Spinal cord (tissue), 10 donors: ENCODE measurements around the gene HDAC4. TPM values are rescaled to one million over a fixed set of nuclear protein-coding genes. Genes with fewer than 3 reads are reported as not detected.

ENCODE experiments used
- DNase-seq, 6 donors: peaks; one replicate each; pipeline versions ENCODE4 v3.0.0 to v3.0.0-alpha.2; 2013 to 2015; ENCODE audit warnings: low spot score in 6 of 6, low read depth in 4 of 6
- H3K27ac ChIP-seq: one replicate; pipeline ENCODE4 v1.5.1; 2013; ENCODE audit warnings: low read depth, low read length, control low read depth
- H3K27me3 ChIP-seq: one replicate; pipeline ENCODE4 v1.6.1; 2013; ENCODE audit warnings: low read length; ENCODE audit not compliant: control insufficient read depth, insufficient read depth
- H3K36me3 ChIP-seq: one replicate; pipeline ENCODE4 v1.6.1; 2013; ENCODE audit warnings: low read length; ENCODE audit not compliant: control insufficient read depth, insufficient read depth
- H3K4me1 ChIP-seq: one replicate; pipeline ENCODE4 v1.6.1; 2013; ENCODE audit warnings: low read length; ENCODE audit not compliant: control insufficient read depth, insufficient read depth
- H3K4me3 ChIP-seq: one replicate; pipeline ENCODE4 v1.5.1; 2013; ENCODE audit warnings: low read depth, low read length, control low read depth
- H3K9me3 ChIP-seq: one replicate; pipeline ENCODE4 v1.6.1; 2013; ENCODE audit warnings: low read length; ENCODE audit not compliant: control insufficient read depth, insufficient read depth
- WGBS: methylation state at CpG from one replicate; pipeline ENCODE4 v1.1.5; 2013; ENCODE audit warnings: missing lambda C conversion rate; ENCODE audit not compliant: insufficient coverage; 5-methylcytosine and 5-hydroxymethylcytosine counted together
- polyA plus RNA-seq, 2 donors: library from polyadenylated mRNA; unstranded; fragments of 120-200 nt; gene quantifications; one replicate each; pipeline ENCODE4 v1.2.1, GENCODE V29; 2013; ENCODE audit not compliant: insufficient read length in 2 of 2
- total RNA-seq, 2 donors: library from RNA; depleted of rRNA in 1 of 2; stranded (reverse); fragments of 120-200 nt in 1 of 2; fragments of >200 nt in 1 of 2; gene quantifications; one replicate each; pipeline versions ENCODE4 v1.2.3 to v1.2.4, GENCODE V29; 2013 to 2014
- donor health status: healthy.

HDAC4 gene
- total and polyA plus RNA-seq, 4 donors, result 20.7 to 35.3 (median 25.4) TPM

GRCh38 chr2:239273280-239274234 is 127.3 kb downstream of the HDAC4 start:
- 79% methylated on average over 6 of the region's 23 CpGs for whole genome bisulfite sequencing
- H3K4me1 ChIP-seq, result peaks cover 83% of the 10 kb centered on the region
- H3K27ac ChIP-seq, result peak overlapping the region; percentile 86
- H3K36me3 ChIP-seq, result peaks cover 2% of the 10 kb centered on the region
- H3K27me3 ChIP-seq, result no peaks in the 10 kb centered on the region
- no peak for DNase-seq
- no peak overlapping the region for H3K4me3 ChIP-seq
- H3K9me3 ChIP-seq, result no peaks in the 10 kb centered on the region

DNA sequence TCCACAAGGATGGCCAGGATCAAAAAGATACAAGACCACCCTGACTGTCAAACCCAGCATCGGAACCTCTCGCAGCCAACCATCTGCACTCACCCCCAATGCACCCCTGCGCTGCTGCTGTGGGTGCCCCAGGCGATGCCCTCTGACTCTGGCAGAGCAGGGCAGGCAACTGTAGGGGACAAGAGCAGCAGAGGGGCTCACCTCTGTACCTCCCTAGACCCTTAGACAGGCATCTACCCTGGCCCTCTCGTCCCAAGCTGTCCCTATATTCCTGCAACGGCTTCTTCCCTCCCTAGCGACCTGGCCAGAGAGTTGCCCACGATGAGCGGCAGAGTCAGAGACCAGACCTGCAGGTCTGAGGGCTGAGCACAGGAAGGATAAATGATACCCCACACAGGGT is 128.2 kb downstream of the HDAC4 start:
- Histone ChIP-seq H3K36me3 (peaks cover 2% of the 10 kb centered on the region), H3K4me1 (peaks cover 84% of the 10 kb centered on the region), H3K4me3 (no peak overlapping the region), H3K27me3 (no peaks in the 10 kb centered on the region), H3K27ac (peak overlapping the region; percentile 86), H3K9me3 (no peaks in the 10 kb centered on the region)
- no peak for DNase-seq
- 77% methylated on average over 9 of the region's 9 CpGs for WGBS

DNA sequence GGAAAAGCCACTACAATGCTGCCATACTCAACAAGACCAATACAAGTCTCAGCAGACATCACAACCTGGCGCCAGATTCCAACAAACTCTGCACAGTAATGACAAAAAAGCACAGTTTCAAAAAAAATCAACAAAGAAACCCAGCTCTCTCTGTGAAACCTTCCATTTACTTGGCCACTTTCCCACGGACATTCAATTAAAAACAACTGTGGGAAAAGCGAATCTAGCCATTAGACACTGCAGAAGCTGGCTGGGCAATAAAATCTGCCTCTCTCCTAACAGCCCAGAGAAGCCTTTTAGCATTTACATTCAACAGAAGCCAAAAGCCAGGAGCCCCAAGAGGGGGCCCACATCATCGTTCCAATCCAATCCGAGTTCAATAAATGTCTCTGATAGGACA is 128.9 kb downstream of the HDAC4 start:
- Histone ChIP-seq H3K4me3 (no peak overlapping the region), H3K36me3 (no peaks in the 10 kb centered on the region), H3K9me3 (no peaks in the 10 kb centered on the region), H3K4me1 (peaks cover 84% of the 10 kb centered on the region), H3K27me3 (no peaks in the 10 kb centered on the region), H3K27ac (peak overlapping the region; percentile 86)
- peak in 5 of 6 donors; percentile 62 to 94 (median 78) for DNase-seq
- WGBS, result 13% methylated on average over 5 of the region's 5 CpGs

- H3K4me1 ChIP-seq, result peaks cover 84% of the 10 kb centered on the region
- H3K9me3 ChIP-seq, result no peaks in the 10 kb centered on the region
- no peak overlapping the region for H3K4me3 ChIP-seq
- H3K36me3 ChIP-seq, result no peaks in the 10 kb centered on the region
- peak overlapping the region; percentile 86 for H3K27ac ChIP-seq
- WGBS, result 44% methylated on average over 11 of the region's 11 CpGs
- H3K27me3 ChIP-seq, result no peaks in the 10 kb centered on the region
- no peak for DNase-seq
Observed at GRCh38 chr2:239271471-239271870, 129.3 kb downstream of the HDAC4 start.

GRCh38 chr2:239269916-239270315 is 130.9 kb downstream of the HDAC4 start:
- peak overlapping the region; percentile 22 for H3K27ac ChIP-seq
- no peaks in the 10 kb centered on the region for H3K36me3 ChIP-seq
- H3K9me3 ChIP-seq, result no peaks in the 10 kb centered on the region
- DNase-seq, result no peak
- no peaks in the 10 kb centered on the region for H3K27me3 ChIP-seq
- no peak overlapping the region for H3K4me3 ChIP-seq
- 67% methylated on average over 10 of the region's 10 CpGs for WGBS
- peaks cover 84% of the 10 kb centered on the region for H3K4me1 ChIP-seq

GRCh38 chr2:239269173-239269885 is 131.5 kb downstream of the HDAC4 start:
- Histone ChIP-seq H3K27ac (peak overlapping the region; percentile 22), H3K9me3 (no peaks in the 10 kb centered on the region), H3K4me3 (no peak overlapping the region), H3K27me3 (no peaks in the 10 kb centered on the region), H3K4me1 (peaks cover 84% of the 10 kb centered on the region), H3K36me3 (no peaks in the 10 kb centered on the region)
- 90% methylated on average over 1 of the region's 10 CpGs for WGBS
- no peak for DNase-seq

DNA sequence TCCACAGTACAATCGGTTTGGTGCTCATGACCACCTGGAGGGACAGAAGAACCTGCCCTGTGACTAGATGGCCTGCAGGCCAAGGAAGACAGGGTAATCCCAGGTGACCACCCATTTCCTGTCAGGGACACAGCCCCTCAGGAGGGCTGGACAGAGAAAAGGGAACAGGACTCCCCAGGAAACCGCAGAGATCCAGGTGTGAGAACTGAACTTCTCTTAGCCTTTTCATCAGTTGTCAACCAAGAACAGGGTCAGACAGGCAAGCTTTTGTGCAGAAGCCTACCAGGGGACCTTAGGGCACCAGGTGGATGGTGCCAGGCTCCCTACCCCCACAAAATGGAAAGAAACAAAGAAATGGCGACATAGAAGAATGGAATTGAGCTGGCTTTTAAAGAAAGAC is 132.3 kb downstream of the HDAC4 start:
- Histone ChIP-seq H3K9me3 (no peaks in the 10 kb centered on the region), H3K4me1 (peaks cover 84% of the 10 kb centered on the region), H3K4me3 (no peak overlapping the region), H3K27me3 (no peaks in the 10 kb centered on the region), H3K27ac (no peak overlapping the region), H3K36me3 (peaks cover 3% of the 10 kb centered on the region)
- 56% methylated on average over 1 of the region's 3 CpGs for WGBS
- no peak for DNase-seq

DNA sequence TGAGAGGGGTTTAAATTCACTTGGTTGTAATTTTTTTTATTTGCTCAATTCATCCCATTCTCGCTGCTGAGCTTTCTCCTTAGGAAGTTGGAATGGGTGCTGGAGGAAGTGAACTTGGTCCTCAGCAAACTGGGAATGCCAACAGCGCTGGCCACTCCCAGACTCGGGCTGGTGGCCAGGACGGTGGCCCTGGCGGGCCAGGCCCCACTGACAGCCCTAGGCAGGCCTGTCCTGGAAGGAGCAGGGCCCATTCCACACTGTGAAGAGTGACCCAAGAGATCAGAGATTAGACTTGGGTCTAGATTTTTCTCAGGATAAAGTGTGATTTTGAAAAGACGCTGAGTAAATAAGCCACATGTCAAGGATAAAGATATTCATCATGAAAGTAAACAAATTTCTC is 132.7 kb downstream of the HDAC4 start:
- H3K9me3 ChIP-seq, result no peaks in the 10 kb centered on the region
- H3K4me1 ChIP-seq, result peaks cover 84% of the 10 kb centered on the region
- peak in 1 of 6 donors; percentile 58 for DNase-seq
- H3K27me3 ChIP-seq, result no peaks in the 10 kb centered on the region
- 55% methylated on average over 4 of the region's 6 CpGs for WGBS
- peak overlapping the region; percentile 54 for H3K27ac ChIP-seq
- peaks cover 4% of the 10 kb centered on the region for H3K36me3 ChIP-seq
- H3K4me3 ChIP-seq, result no peak overlapping the region

- no peaks in the 10 kb centered on the region for H3K27me3 ChIP-seq
- no peak overlapping the region for H3K4me3 ChIP-seq
- H3K36me3 ChIP-seq, result peaks cover 4% of the 10 kb centered on the region
- peak overlapping the region; percentile 74 for H3K27ac ChIP-seq
- no peak for DNase-seq
- 56% methylated on average over 22 of the region's 22 CpGs for whole genome bisulfite sequencing
- peaks cover 84% of the 10 kb centered on the region for H3K4me1 ChIP-seq
- no peaks in the 10 kb centered on the region for H3K9me3 ChIP-seq
Observed at GRCh38 chr2:239267288-239267951, 133.4 kb downstream of the HDAC4 start.
